Inflammatory macrophage (primary cell): ENCODE measurements around the gene GALR2.

ENCODE experiments used
- DNase-seq, 2 donors: peaks; one replicate each; pipeline ENCODE4 v3.0.0-alpha.2; 2020 to 2022

GALR2 gene

DNA sequence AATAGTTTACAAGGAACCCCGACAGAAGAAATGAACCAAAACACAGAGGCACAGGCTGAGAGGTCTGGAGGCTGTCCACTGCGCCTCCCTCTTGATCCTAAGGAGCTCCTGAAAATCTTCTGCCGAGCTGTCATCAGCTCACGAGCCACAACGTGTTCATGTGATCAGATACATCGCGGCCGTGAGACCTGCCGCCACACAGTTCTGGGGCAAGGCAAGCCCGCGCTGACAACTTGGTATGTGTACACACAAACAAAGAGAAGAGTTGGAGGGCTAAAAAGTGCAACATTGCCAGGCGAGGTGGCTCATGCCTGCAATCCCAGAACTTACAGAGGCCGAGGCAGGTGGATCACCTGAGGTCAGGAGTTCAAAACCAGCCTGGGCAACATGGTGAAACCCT is 21.4 kb downstream of the GALR2 start:
- DNase-seq: no peak

DNA sequence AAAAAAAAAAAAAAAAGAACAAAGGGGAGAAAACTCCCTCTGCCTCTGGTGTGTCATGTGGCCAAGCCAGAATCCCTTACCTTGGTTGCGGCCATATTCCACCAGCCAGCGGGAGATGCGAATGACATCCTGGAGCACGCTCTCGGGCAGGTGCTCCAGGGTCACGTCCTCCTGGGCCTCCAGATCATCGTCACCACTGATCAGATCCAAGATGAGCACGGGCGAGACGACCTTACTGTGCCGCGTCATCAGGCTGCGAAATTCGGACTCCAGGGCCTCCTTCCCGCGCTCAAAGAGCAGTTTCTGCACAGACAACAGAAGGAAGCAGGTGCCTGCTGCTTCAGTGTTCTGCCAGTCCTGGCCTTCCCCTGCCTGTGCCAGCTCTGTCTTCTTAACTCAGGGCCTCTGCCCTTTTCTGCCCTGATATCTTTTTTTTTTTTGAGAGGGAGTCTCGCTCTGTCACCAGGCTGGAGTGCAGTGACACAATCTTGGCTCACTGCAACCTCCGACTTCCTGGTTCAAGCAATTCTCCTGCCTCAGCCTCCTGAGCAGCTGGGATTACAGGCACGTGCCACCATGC is 23.2 kb downstream of the GALR2 start:
- DNase-seq: no peak

DNA sequence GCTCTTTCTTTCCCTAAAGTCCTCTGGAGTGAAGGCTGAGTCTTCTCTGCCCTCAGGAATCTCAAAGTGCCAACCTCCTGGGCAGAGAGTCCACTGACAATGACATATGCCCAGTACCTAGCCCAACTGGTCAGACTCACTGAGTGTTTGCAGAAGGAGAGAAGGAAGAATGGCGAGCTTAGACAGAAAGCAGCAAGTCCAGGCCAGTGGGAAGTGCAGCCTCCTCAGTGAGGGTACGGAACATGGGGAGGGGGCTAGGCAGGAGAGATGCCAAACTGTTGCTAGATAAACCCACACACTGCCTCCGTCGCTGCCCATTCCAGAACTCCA is 28.3 kb downstream of the GALR2 start:
- DNase-seq: no peak

DNA sequence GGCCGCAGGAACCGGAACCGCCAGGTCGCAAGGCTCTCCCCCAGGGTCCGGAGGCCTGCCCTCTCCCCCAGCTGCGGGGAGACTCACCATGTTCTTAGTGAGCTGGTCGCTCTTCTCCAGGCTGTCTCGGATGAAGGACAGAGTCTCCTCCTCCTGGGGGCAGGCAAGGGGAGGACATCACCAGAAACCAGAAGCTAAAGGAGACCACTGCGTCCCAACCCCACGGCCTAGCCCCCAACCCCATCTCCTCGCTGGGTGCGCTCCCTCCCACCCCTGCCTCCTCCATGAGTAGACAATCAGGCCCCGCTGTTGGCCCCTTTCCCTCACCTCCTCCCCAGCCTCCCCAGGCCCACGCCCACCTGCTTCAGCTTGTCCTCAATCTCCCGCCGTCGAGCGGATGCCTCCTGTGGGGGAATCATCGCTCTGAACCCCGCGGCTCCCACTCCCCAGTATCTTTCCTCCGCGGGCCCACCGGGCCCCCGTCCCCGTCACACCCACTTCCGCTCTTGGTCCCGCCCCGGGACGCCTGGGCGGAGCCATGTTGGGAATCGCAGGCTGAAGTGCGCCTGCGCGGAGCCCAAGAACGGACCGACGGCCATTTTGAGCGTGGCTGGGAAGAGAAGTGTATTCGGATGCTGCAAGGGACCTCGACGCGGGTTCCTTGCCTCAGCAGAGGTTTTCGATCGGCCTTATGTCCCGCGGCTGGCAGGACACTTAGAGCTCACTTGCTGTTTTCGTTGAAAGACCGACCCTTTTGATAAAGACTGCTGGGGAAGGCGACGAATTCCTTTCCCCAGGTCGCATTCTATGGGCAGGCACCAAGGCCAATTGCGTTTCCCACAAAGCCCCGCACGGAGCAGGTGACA is 28.9 kb downstream of the GALR2 start, which contains the start of gene EXOC7:
EXOC7 (minus strand) TSS at position 514 of the 866 bp plus-strand sequence; CDS start at position 419, 95 bp downstream.
- DNase-seq: peak; percentile 95 to 97

DNA sequence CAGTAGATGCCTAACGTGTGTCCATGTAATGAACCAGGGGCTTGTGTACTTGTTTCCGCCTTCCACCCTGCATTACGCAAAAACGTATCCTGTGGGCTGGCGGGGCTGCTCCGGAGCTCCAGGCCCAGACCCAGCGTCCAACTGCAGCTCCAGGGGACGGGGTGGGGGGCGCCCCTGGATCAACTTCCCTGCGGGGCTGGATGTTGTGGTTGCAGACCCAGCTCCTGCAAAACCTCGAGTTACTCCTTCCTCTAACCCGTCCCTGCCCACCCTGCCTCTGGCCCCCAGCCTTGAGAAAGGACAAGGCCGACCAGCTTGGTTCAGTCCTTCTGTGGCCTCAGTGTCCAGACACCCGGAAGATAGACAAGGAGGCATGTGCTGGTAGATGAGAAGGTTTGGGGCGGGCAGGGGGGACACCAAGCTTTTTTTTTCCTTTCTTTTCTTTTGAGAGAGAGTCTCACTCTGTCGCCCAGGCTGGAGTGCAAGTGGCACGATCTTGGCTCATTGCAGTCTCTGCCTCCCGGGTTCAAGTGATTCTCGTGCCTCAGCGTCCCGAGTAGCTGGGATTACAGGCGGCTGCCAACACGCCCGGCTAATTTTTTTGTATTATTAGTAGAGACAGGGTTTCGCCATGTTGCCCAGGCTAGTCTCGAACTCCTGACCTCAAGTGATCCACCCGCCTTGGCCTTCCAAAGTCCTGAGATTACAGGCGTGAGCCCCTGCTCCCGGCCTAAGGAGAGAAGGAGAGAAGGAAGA is 29.7 kb downstream of the GALR2 start:
- no peak for DNase-seq

DNA sequence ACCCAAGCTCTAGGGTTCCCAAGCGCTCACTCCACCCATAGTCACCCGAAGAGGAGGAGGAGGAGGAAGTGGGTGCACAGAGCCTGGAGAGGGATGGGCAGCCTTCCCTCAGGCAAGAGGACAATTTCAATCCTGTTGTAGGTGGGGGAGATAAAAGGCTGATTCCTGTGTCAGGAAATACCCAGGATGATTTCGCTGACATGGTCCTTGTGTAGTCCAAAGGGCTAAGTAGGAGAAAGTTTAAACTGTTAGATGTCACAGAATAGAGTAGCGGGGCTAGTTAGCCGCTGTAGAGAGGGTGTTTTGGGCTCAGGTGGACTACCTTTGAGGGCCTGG is 30.3 kb downstream of the GALR2 start:
- no peak for DNase-seq

DNA sequence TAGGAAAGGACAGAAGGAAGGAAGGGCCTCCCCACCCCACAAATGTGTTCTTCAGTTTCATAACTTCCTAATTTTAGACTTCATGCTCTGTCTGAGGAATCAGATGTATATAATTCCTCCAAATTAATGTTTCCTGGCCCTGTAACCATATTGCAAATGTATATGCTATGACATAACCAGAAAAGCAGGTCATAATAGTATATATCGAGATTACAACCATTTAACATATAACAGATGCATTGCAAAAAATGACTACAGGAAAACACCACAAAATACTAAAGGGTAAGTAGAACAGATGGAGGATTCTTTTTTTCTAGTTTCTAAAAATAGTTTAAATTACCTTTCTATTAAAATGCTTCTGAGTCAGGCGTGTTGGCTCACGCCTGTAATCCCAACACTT is 32.1 kb downstream of the GALR2 start:
- no peak for DNase-seq

DNA sequence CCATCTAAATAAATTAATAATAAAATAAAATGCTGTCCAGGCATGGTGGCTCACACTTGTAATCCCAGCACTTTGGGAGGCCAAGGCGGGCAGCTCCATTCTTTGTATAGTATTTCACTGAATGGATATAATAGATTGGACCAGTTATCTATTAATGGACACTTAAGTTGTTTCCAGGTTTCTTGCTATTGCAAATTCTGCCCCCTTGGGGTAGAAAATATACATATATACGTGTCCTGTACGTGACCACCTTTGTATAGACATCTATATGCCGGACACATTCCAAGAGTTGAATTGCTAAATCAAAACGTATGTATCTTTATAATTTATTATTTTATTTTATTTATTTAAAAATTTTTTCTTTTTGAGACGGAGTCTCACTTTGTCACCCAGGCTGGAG is 32.9 kb downstream of the GALR2 start:
- no peak for DNase-seq

DNA sequence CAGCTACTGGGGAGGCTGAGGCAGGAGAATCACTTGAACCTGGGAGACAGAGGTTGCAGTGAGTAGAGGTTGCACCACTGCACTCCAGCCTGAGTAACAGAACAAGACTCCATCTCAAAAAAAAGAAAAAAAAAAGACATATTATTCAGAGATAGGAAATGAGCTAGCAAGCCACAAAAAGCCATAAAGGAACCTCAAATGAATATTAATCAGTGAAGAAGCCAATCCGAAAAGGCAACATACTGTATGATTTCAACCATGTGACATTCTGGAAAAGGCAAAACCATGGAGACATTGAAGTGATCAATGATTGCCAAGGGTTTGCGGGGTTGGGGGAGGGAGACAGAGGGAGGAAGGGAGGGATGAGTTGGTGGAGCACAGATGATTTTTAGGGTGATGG is 37.4 kb downstream of the GALR2 start:
- no peak for DNase-seq

DNA sequence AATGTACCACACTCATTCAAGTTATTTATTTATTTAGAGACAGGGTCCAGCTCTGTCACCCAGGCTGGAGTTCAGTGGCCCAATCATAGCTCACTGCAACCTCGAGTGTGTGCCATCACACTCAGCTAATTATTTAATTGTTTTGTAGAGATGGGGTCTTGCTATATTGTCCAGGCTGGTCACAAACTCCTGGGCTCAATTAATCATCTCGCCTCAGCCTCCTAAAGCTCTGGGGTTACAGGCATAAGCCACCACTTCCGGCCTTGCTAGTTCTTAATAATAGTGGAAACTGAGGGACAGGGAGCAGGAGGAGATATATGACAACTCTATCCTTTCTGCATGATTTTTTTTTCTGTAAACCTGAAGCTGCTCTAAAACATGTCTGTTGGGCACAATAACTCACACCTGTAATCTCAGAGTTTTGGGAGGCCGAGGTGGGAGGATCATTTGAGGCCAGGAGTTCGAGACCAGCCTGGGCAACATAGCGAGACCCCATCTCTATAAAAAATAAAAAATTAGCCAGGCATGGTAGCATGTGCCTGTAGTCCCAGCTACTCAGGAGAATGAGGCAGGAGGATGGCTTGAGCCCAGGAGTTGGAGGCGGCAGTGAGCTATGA is 40.7 kb downstream of the GALR2 start:
- no peak for DNase-seq

DNA sequence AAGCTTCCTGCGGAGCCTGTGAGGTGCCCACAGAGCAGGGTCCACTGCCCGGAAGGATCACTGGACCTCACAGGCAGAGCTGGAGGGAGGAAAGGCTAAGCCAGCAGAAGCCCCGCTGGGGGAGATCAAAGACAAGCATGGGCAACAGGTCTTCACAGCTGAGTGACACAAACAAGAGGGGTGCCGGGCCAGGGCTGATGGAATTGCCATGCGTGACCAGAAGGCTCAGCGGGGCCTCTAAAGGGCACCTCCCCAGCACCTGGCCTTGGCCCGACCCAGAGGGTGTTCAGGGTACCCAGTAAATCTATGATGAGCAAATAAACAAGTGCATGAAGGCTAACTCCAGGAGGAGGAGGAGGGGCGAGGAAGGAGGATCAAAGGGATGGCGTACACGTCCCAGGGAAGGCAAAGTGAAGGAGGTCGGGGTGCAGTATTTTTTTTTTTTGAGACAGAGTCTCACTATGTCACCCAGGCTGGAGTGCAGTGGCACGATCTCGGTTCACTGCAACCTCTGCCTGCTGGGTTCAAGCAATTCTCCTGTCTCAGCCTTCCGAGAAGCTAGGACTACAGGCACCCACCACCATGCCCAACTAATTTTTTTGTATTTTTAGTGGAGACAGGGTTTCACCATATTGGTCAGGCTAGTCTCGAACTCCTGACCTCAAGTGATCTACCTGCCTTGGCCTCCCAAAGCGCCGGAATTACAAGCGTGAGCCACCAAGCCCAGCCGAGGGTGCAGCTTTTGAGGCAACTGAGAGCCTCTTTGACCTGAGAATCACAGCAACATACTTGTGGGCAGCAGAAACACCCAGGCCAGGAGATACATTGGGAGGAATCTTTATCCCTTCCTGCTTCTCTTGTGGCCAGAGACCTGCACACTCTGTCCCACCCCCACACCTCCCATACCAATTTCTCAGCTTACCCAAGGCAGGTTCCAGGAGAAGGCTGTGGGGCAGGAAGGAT is 45.1 kb downstream of the GALR2 start:
- no peak for DNase-seq

DNA sequence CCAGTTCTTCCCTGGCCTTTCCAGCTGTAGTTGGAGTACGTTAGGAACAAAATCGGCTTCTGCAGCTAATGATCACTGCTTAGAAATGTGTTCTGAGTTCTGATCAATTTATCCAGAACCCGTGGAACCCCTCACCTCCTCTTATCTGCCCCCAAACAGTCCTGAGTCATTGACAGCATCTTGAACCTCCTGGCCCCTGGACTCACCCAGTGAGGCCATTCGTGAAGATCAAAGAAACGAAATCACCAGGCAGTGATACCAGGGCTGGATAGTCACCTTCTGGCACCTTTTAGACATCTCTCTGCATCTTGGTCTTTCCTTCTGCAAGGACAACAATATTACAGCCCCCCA is 46.1 kb downstream of the GALR2 start:
- no peak for DNase-seq

DNA sequence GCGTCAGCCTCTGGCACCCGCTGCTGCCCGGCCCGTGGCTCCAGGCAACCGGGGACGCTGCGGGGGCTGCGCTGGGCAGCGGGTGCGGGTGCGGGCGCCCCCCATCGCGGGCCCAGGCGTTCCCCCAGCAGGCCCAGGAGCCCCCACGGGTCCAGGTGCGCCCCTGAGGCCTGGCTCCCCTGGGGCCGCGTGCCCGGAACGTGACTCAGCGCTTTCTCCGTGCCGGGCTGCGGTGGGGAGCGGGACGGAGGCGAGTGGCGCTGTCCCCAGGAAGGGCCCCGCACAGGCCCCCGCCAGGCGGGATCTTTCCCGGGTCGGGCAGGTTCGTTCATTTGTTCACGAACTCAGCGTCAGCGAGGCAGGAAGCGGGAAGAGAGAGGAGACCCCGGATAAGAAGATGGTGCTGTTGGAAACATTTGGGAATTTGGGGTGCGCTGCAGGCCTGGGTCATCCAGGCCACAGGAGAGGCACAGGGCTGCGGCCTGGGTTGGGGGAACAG is 47.4 kb downstream of the GALR2 start:
- DNase-seq: peak in 1 of 2 donors; percentile 5

DNA sequence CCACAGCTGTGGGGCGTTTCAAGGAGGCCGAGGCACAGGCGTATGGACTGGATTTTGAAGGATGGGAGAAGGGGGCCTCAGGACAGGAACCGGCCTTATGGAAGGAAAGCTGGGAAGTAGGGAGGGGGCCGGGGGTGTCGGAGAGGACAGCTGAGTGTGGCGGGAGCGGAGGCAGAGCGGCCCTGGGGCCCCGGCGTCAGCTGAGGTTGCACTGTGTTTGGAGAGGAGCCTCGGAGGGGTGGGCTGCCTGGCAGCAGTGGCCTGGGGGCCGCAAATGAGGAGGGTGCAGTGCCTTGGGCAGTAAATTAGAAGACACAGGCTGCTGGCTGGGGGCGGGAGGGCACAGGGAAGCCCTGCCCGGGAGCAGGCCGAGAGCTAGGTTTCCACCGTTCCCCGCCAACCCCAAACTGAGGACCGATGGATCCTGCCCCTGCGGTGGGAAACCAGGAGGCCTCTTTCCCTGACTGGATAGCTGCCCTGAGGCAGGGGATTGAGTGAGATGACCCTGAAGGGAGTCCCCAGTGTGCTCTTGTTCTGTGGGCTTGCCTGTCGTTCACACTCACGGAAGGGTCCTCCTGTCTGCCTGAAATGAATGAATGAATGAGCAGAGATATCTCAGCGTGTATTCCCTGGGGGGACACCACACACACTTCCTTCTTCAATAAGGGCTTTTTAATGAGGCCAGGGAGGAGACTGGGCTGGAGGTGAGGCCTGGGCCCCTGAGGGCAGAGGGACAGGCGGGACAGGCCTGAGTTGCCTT is 48.0 kb downstream of the GALR2 start:
- DNase-seq: no peak

DNA sequence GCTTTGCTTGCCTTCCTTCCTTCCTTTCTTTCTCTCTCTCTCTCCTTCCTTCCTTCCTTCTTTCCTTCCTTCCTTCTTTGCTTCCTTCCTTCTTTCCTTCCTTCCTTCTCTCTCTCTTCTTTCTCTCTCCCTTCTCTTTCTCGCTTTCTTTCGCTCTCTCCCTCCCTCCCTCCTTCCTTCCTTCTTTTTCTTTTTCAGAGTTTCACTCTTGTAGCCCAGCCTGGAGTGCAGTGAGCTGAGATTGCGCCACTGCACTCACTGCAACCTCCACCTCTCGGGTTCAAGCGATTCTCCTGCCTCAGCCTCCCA is 48.6 kb downstream of the GALR2 start:
- DNase-seq: no peak

DNA sequence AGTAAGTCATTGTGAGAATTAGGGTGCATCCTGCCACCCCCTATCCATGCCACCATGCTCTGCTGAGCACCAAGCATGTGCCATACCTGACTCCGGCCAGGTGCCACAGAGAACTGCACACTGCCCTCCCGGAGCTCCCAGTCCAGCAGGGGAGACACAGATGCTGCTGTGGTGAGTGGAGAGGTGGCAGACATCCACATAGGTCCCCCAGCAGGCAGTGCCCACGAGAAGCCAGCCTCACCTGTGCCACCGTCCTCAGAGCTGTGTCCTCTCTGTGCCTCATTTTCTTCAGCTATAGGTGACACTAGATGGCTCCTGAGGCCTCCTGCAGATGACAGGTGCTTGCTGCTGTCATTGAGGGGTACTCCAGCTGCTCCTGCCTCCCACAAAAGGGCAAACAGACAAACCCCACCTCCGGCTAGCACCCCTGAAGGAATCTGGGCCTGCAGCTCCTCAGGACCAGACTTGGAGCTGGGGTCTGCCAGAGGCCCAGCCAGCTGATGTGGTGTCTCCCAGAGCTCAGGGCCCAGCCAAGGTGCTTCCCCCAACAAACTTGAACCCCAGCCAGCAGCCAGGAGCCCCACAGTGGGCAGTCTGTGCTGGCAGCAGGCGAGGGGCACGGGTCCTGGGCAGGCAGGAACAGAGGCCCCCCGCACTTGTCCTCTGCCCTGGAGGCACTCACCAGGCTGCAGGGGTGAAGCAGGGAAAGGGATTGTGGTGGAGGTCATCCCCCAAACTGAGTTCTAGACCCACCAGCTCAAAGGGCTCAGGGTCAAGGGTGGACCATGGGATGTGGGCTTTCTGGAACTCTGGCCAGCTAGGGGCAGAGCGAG is 49.4 kb downstream of the GALR2 start:
- no peak for DNase-seq

DNA sequence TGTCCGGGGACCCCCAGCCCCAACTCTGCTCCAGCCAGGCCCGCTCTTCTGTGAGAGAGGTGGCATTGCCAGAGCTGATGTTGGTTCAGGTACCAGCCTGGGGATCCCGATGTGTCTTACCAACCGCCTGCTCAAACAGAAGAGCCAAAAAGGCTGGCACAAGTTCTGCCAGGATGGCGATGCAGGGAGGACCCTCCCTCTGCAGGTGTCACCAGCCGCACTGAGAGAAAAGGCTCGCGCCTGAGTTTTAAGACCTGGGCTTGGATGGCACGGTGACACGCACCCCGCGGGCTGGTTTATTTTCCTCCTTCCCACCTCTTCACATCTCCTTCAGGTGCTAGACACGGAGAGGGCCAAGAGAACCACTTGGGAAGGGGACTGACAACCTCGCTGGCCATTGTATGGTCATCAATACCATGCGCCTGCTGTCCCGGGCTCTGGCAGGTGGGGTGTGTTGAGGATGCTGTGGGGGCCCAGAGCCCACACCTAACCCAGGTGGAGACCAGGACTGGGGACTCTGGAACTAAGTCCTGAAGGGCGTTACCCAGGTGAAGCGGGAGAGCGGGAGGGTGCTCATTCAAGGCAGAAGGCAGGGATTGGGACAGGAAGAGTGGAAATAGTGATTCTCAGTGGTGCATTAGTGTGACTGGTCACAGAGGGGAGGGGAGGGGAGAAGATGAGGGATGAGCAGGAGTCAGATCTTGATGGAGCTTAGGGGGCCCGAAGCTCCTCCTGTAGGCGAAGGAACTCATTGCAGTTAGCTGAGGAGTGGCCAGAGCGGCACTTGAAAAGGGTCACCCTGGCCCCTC is 50.2 kb downstream of the GALR2 start:
- DNase-seq: no peak

DNA sequence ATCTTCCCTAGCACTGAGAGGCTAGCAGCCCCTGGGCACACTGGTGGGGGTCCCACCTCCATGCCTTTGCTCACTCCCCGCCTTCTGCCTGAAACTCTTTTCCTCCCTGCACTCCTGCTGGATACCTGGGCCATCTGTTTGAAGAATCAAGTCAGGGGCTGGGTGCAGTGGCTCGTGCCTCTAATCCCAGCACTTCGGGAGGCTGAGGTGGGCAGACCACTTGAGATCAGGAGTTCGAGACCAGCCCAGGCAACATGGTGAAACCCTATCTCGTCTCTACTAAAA is 50.8 kb downstream of the GALR2 start:
- DNase-seq: no peak

DNA sequence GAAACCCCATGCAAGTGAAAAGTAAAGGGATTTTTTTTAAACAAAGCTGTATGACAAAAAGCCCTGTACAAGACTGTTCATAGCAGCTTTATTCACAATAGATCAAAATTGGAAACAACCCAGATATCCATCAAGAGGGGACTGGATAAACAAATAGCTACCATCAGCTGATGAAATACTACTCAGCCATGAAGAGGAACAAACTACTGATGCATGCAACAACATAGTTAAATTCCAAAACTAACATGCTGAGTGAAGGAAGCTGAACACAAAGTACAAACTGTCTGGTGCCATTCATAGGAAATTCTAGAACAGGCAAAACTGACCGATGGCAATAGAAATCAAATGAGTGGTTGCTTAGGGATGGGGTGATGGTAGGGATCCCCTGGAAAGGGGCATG is 51.3 kb downstream of the GALR2 start:
- no peak for DNase-seq
